Hippocampal formation (tissue), 2 donors: ENCODE measurements around the gene RAPGEFL1.
"Not testable (repeated sequence)": the region's sequence is repeated elsewhere in the genome, so short reads cannot be mapped to it uniquely, and the experiment has no call there.

Source experiments
- DNase-seq, 2 donors: peaks; one replicate each; lab custom pipeline; 2025; lab: John Stamatoyannopoulos, UW

The RAPGEFL1 gene

DNA sequence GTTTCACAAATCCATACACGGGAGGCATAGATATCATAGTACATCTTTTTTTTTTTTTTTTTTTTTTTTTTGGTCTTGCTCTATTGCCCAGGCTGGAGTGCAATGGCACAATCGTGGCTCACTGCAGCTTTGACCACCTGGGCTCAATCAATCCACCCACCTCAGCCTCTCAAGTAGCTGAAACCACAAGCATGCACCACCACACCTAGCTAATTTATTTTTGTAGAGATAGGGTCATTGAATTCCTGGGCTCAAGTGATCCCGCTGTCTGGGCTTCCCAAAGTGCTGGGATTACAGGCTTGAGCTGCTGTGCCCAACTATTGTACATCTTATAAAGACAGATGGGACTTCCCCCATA, 3.5 kb upstream of the RAPGEFL1 start:
- DNase-seq = no peak

DNA sequence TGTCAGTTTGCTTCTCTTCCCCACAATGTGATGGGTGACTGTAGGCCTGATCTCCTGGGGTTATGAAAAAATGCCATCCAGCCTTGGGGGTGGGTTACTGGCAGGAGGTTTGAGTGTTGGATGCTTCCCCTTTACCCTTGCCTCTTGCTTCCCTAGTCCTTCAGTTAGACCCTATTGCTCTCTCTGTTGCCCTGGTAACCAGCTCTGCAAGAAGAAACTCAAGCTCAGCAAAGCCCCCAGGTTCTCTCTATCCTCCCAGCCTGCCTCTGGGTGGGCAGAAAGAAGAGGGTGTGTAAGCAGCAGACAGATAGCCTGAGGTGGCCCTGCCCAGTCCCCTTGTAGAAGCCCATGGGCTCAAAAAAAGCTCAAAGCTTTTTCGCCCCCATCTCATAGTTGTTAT, 2.8 kb upstream of the RAPGEFL1 start:
- DNase-seq = no peak

DNA sequence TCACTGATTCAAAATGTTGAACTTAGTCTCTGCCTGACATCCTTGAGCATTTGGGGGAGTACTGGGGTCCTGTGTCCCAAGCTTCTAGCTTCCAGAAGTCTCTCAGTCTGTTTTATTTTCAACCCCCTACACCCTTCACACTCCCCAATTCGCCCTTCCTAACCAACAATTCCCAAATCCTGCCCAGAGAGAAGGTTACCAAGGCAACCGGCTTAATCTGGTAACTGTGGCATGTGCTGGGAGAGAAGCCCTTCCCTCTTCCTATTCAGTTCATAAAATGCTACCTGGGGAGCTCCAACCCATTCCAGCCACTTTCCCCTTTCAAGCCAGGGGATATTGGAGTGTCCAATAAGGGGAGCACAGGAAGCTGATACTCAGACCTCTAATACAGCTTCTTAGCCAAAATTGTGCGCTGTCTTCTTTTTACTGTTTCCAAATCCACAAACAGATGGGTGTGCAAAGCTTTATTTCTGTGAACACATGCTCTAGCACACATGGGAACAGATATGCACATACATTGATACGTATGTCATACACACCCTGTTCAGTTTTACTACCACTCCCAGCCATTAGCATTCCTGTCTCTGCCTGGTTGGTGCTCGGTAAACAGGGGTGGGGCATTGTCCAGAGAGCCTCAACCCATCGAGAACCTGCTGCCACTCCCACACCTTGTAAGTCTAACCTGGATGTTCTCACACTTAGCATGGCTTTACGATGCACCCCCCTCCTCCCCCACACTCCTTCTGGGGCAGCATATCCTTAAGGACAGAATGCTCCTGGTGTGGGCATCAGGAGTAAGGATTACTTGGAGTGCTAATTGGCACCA, 1.1 kb upstream of the RAPGEFL1 start:
- no peak for DNase-seq

DNA sequence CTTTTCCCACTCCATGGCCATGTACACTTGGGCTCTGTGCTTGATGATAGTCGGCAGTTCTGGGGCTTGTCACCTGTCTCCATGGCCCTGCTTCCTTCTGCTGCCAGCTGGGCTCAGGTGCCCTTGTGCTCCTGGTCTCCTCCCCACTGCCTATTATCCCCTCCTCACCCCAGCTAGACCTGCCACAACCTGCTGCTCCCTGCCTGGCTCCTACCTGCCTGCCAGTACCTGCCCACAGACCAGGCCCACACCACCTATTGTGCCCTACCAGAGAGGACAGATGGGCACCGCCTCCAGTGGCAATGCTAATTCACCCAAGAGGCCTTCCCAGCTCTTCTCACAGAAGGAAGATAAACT, 538 bp upstream of the RAPGEFL1 start:
- DNase-seq = no peak

DNA sequence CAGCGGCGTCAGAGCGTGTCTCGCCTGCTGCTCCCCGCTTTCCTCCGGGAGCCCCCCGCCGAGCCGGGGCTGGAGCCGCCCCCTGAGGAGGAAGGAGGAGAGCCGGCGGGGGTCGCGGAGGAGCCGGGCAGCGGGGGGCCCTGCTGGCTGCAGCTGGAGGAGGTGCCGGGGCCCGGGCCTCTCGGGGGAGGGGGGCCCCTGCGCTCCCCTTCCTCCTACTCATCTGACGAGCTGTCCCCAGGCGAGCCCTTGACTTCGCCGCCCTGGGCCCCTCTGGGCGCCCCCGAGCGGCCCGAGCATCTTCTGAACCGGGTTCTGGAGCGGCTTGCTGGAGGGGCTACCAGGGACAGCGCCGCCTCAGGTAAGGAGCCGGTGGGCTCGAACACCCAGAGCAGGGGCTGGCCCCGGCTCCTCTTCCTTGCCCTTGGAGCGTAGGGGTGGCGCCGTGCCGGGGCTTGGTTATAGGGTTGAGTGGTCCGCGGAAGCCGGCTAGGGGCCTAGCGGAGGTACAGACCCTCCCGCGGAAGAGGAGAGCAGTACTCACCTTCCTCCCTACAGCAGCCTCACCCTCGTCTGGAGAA, 841 bp downstream of the RAPGEFL1 start:
- DNase-seq = no peak

DNA sequence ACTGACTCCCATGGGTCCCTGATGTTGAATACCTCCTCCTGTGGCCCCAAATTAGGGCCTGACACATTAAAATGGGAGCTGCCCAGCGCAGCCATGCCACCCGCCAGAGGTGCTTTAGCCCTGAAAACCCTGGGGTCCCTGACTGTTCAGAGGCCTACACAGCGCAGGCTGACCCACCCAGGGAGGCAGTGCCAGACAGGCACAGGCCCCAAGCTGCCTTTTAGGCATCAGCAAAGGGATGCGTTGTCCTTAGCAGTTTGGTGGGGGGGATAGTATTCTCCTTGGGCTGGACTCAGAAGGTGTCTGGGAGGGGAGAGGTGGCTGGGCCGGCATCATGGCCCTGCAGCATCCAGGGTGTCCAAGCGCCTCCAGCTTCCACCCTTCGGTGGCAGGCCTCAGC, 1.4 kb downstream of the RAPGEFL1 start:
- no peak for DNase-seq

DNA sequence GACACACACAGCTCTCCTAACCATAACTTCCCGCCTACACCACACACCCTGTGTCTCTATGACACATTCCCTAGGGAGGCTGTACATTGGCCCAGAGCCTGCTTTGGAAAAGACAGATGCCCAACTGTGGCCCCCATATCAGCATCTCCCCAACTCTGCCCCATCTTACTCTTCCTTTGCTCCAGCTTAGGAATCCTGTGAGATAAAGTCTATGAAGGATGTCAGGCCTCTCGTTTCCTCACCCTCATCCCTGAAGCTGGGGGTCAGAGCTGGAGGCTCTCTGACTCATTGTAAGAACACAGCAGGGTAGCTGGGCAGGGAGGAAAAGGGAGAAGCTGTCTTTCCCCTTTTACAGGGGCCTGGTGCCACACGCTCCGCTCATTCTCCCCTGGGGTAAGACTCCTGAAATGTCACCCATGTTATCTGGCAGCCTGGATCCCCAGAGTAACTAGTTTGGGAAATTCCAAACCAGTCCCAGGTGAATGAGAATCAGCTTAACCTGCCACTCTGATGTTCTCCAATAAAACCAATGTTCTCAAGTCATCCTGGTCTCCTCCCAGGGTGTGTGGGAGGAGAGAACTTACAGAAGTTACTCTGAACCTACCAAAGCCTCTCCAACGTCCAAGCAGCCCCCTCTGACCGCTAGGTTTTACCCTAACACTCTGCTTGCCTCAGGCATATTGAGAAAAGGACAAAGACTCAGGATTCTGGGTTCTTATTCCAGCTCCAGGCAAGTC, 2.8 kb downstream of the RAPGEFL1 start:
- no peak for DNase-seq

DNA sequence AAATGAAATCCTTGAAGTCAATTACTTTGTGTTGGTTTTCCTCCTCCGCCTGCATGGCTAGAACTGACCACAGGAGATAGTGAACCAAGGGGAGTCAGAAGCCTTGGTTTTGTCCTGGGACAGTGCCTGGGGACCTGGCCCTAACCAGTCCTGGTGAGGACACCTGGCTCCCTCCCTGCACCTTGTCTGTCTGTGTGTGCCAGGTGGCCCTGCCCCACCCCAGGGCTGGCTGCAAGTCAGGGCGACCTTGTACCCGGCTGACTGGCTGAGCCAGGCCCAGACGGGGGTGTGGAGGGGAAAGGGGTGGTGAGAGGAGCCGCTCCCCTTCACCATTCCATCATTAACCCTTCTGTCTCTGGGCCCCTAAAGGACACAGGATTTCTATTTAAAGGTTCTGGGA, 3.4 kb downstream of the RAPGEFL1 start:
- DNase-seq = no peak

DNA sequence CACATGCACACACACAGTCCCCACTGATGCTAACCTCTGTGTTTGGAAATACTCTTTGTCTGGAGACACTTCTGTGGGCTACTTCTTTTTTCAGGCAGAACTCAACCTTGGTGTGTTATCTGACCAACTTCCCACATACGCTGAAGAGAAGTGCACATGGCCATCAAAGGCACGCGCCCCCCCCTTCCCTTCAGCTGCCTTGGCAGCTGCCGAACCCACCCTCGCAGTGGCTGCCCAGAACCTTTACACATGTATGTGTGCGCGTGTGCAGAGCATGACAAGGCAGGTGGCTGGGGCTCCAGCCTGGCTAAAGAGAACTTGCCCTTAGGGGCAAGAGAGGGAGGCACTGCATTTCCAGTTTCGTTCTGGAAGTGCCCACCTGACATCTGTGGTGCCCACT, 3.9 kb downstream of the RAPGEFL1 start:
- no peak for DNase-seq

DNA sequence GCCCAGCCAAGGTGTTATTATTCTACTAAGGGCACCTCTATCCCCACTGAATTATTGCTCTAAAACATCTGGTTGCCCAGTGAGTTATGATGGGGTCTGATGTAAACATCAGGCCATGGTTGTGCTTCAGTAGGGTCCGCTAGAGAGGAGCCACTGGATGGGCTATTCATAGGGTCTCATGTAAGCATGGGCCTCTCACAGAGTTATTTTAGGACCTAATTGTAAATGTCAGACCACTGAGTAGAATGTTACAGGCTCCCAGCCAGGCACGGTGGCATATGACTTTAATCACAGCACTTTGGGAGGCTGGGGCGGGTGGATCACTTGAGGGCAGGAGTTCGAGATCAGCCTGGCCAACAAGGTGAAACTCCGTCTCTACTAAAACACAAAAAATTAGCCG, 5.3 kb downstream of the RAPGEFL1 start:
- DNase-seq = no peak

DNA sequence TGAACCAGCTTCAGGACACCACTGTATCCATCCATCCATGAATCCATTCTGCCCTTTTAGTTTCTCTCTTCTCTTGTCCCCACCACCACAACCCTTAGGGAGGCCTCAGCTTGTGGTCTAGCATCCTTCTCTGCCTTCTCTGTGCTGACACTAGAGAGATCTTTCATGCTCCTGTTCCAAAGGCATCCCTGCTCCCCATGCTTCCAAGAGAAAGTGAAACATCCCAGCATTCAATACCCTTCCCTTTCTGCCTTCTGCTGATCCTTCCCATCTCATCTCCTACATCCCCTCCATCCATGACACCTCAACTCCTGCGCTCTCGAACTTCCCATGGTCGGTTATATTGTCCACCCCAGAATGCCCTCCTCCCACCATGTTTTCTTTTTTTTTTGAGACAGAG, 10.0 kb downstream of the RAPGEFL1 start:
- DNase-seq = no peak

DNA sequence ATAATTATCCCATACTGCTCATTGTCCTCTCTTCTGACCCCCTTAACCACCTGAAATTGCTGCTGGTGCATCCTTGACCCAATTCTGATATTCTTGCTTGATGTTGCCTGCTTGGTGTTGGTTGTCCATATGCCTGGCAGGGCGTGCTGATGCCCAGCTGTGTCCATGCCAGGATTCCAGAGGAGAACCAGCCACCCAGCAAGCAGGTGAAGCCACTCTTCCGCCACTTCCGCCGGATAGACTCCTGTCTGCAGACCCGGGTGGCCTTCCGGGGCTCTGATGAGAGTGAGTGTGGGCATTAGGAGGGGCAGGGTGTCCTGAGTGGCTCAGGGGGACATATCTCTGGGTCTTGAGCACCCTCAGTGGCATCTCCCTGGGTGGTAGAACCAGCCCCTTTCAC, 11.4 kb downstream of the RAPGEFL1 start:
- DNase-seq = no peak

DNA sequence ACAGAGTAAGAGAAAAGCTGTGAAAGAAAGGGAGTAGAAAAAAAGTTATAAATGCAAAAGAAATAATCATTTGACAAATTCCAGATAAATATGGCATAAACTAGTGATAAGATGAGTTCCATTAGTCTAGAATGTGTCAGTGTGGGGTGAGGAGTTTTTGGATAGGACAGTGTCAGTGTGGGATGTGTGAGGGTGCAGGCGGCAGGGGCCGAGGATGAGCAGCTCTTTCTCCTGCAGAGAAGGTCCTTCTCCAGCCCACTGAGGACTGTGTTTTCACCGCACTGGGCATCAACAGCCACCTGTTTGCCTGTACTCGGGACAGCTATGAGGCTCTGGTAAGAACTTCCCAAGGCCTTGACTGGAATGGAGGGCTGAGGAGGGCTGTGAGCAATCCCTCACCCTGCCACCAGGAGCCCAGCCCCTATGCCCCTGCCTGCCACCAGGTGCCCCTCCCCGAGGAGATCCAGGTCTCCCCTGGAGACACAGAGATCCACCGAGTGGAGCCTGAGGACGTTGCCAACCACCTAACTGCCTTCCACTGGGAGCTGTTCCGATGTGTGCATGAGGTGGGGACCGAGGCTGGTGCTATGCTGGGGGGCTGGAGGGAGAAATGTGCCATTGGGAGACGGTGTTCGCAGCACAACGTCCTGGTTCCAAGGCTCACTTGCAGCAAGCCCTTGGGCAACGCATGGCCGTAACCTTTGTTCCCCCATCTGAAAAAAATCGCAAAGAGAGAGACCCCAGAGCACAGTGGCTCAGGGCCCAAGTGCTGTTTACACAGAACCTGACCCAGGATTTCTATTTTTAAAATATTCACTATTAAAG, 13.1 kb downstream of the RAPGEFL1 start:
- DNase-seq = no peak

DNA sequence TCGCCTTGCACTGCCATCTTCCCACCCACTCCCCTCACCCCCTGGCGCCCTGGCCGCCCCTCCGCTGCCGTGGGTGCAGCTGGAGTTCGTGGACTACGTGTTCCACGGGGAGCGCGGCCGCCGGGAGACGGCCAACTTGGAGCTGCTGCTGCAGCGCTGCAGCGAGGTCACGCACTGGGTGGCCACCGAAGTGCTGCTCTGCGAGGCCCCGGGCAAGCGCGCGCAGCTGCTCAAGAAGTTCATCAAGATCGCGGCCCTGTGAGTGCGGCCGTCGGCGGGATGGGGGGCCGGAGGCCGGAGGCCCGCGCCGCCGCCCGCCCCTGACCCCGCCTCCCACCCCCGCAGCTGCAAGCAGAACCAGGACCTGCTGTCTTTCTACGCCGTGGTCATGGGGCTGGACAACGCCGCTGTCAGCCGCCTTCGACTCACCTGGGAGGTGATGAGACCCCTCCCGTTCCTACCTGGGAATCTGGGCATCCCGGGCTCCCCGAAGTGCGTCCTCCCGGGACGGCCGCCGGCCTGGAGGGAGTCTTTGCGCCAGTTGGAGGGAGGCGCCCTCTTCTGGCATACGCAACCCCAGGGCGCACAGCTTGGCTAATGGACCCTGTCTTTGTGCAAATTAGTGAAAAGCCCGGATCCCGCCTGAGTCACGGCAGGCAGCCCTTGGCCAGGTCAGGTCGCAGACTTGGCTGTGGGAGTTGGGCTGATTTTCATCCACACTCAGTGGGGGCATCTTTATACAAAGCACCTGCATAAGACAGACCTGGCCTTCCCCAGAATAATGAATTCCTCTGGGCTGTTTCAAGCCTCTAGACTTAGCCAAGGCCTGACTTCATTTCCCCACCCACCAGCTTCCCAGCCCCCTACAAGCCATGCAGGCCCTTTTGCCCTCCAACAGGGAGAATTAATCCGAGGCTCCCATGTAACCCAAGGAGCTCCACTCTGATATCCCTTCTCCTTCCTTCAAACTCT, 14.3 kb downstream of the RAPGEFL1 start:
- DNase-seq = peak; percentile 54 to 69

DNA sequence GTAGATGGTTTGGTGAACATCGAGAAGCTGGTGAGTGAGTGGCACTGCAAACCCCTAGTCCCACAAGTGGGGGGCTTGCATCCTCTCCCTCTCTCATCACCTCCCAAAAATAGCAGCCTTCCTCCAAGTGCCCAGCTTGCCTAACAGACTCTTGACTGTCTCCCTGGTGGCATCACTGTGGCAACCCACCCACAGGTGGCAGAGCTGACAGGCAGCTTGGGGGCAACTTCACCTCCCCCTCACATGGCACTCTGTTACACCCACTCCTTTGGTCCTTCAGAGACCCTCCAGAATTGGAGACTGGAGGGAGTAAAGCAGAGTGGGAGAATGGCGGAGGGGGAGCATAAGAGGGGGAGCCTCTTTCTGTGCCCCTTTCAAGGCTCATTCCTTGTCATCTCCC, 15.7 kb downstream of the RAPGEFL1 start:
- no peak for DNase-seq

DNA sequence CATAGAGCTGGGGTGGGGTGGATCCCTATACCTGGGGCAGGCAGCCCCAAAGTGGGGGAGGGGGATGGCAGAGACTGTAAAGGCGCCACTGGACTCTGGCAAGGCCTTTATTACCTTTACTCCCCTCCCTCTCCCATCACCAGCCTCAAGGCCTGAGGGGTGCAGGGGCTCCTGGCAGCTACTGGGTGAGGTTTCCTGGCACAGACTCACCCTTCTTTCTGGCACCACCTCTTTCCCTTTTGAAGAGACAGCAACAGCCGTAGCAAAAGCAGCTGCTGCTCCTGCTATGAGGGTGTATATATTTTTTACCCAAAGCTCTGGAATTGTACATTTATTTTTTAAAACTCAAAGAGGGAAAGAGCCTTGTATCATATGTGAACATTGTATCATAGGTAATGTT, 17.6 kb downstream of the RAPGEFL1 start:
- DNase-seq = no peak

DNA sequence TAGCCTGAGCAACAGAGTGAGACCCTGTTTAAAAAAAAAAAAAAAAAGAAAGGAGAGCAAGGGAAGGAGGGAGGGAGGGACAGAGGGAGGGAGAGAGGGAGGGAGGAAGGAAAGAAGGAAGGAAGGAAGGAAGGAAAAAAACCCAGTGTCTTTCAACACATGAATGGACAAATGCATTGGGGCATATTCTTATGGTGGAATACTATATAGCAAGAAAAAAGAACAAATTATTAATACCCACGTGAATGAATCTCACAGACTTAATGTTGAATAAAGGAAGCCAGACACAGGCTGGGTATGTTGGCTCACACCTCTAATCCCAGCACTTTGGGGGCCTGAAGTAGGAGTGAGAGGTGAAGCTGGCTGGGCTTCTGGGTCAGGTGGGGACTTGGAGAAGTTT, 20.3 kb downstream of the RAPGEFL1 start:
- DNase-seq = no peak

DNA sequence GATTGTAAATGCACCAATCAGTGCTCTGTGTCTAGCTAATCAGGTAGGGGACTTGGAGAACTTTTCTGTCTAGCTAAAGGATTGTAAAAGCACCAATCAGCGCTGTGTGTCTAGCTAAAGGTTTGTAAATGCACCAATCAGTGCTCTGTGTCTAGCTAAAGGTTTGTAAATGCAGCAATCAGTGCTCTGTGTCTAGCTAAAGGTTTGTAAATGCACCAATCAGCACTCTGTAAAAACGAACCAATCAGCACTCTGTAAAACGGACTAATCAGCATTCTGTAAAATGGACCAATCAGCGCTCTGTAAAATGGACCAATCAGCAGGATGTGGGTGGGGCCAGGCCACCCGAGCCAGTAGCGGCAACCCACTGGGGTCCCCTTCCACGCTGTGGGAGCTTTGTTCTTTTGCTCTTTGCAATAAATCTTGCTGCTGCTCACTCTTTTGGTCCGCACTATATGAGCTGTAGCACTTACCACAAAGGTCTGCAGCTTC, 20.7 kb downstream of the RAPGEFL1 start:
- DNase-seq = not testable (repeated sequence)

DNA sequence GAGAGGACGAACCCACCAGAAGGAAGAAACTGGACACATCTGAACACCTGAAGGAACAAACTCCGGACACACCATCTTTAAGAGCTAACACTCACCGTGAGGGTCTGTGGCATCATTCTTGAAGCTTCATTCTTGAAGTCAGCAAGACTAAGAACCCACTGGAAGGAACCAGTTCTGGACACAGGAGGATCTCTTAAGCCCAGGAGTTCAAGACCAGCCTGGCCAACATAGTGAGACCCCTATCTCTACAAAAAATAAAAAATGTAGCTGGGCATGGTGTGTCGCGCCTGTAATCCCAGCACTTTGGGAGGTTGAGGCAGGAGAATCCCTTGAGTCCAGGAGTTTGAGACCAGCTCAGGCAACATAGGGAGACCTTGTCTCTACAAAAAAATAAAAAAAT, 21.3 kb downstream of the RAPGEFL1 start:
- DNase-seq = no peak

DNA sequence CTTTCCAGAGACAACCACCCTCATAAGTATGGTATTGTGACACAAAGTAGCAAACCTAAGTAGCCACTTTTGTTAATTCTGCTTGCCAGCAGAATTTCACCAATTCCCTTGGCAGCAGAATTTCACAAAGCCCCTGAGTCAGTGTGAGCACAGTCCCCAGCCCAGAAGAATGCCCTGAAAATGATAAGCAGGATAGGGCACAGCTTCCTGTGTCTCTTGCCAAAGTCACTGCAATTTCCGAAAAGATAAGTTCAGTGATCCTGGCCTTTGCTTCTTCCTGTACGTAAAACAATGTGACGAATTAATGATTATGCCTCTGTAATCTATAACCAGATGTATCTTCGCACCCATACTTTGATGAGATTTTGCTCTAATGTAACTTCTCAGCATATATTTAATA, 25.9 kb downstream of the RAPGEFL1 start:
- no peak for DNase-seq

DNA sequence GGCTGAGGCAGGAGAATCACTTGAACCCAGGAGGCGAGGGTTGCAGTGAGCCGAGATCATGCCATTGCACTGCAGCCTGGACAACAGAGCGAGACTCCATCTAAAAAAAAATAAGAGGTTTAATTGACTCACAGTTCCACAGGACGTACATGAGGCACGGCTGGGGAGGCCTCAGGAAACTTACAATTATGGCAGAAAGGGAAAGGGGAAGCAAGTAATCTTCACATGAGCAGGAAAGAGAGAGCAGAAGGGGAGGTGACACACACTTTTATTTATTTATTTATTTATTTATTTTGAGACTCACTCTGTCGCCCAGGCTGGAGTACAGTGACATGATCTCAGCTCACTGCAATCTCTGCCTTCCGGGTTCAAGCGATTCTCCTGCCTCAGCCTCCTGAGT, 28.9 kb downstream of the RAPGEFL1 start:
- DNase-seq = not testable (repeated sequence)
